GM23338 (cell line): Measurements from ENCODE around the gene PLXNB2. TPM values are rescaled to one million over a fixed set of nuclear protein-coding genes. Genes with fewer than 3 reads are reported as not detected.

ENCODE experiments used
- ATAC-seq: fragments of 200-7000 bp; cut with Tn5 transposase; 3 replicates; pipeline ENCODE4 v1.9.1; 2020
- DNase-seq: peaks from one replicate; pipeline ENCODE4 v3.0.0-alpha.2; 2015; ENCODE audit warnings: low spot score
- H2AFZ ChIP-seq: fragments of 200-600 bp; sonication (generic); 2 replicates; pipeline ENCODE4 v1.8.0; 2016; ENCODE audit warnings: antibody characterized with exemption, mild to moderate bottlenecking, moderate library complexity
- H3F3A ChIP-seq: fragments of 200-600 bp; sonication (generic); replicated peaks from 2 replicates; pipeline ENCODE4 v1.8.0; 2017; ENCODE audit warnings: antibody characterized with exemption, mixed run types, low read depth
- H3K27ac ChIP-seq: fragments of 200-600 bp; sonication (generic); 2 replicates; pipeline ENCODE4 v1.6.1; 2016; ENCODE audit warnings: low read depth
- H3K27me3 ChIP-seq: fragments of 200-600 bp; sonication (generic); 2 replicates; pipeline ENCODE4 v1.8.0; 2016; ENCODE audit warnings: mild to moderate bottlenecking, mixed run types, moderate library complexity; ENCODE audit not compliant: insufficient read depth
- H3K36me3 ChIP-seq: fragments of 200-600 bp; sonication (generic); 2 replicates; pipeline ENCODE4 v1.8.0; 2016; ENCODE audit warnings: mild to moderate bottlenecking; ENCODE audit not compliant: insufficient read depth
- H3K4me1 ChIP-seq: fragments of 200-600 bp; sonication (generic); 2 replicates; pipeline ENCODE4 v1.8.0; 2016; ENCODE audit warnings: mild to moderate bottlenecking, moderate library complexity; ENCODE audit not compliant: insufficient read depth
- H3K4me2 ChIP-seq: fragments of 200-600 bp; sonication (generic); 2 replicates; pipeline ENCODE4 v1.7.1; 2017; ENCODE audit warnings: mixed run types
- H3K4me3 ChIP-seq: fragments of 200-600 bp; sonication (generic); 2 replicates; pipeline ENCODE4 v1.6.1; 2016; ENCODE audit warnings: mixed run types
- H3K79me2 ChIP-seq: fragments of 200-600 bp; sonication (generic); replicated peaks from 2 replicates; pipeline ENCODE4 v1.8.0; 2017; ENCODE audit warnings: mild to moderate bottlenecking; ENCODE audit not compliant: insufficient read depth
- H3K9me2 ChIP-seq: fragments of 200-600 bp; sonication (generic); 2 replicates; pipeline ENCODE4 v1.8.0; 2017; ENCODE audit not compliant: insufficient read depth
- H4K20me1 ChIP-seq: fragments of 200-600 bp; sonication (generic); replicated peaks from 2 replicates; pipeline ENCODE4 v1.8.0; 2017; ENCODE audit warnings: mild to moderate bottlenecking; ENCODE audit not compliant: insufficient read depth
- H3K27ac Mint-ChIP-seq: 2 replicates; pipeline ENCODE4 v1.8.0; 2020; ENCODE audit warnings: inconsistent platforms, mild to moderate bottlenecking, moderate library complexity, mixed read lengths
- H3K27me3 Mint-ChIP-seq: 3 replicates; pipeline ENCODE4 v1.8.0; 2022; ENCODE audit warnings: low read depth, mild to moderate bottlenecking, moderate library complexity, mixed read lengths, inconsistent platforms; ENCODE audit not compliant: insufficient read depth, poor library complexity
- H3K36me3 Mint-ChIP-seq: 3 replicates; pipeline ENCODE4 v1.8.0; 2021; ENCODE audit warnings: low read depth, mild to moderate bottlenecking, inconsistent platforms, moderate library complexity, mixed read lengths
- H3K4me1 Mint-ChIP-seq: 3 replicates; pipeline ENCODE4 v1.8.0; 2020; ENCODE audit warnings: mild to moderate bottlenecking, inconsistent platforms, mixed read lengths
- H3K4me3 Mint-ChIP-seq: 3 replicates; pipeline ENCODE4 v1.8.0; 2021; ENCODE audit warnings: moderate library complexity, mild to moderate bottlenecking, inconsistent platforms, mixed read lengths
- H3K9me3 Mint-ChIP-seq: 3 replicates; pipeline ENCODE4 v1.8.0; 2020; ENCODE audit warnings: moderate library complexity, mild to moderate bottlenecking, inconsistent platforms, mixed read lengths
- CREB1 ChIP-seq: fragments of 250-450 bp; sonication (Bioruptor Pico); IDR thresholded peaks from 2 replicates; pipeline ENCODE4 v1.5.0; 2020; ENCODE audit warnings: low read depth, mild to moderate bottlenecking, moderate library complexity
- CTCF ChIP-seq, 2 experiments: fragments of 200-600 bp in 1 of 2; sonication (generic) in 1 of 2; conservative IDR thresholded peaks; 2 replicates each; pipeline versions ENCODE4 v1.5.1 to v1.6.1; 2016 to 2017; ENCODE audit warnings: antibody characterized with exemption in 2 of 2, low read depth in 2 of 2, mild to moderate bottlenecking in 2 of 2, moderate library complexity in 1 of 2
- ETS1 ChIP-seq: IDR thresholded peaks from 2 replicates; pipeline ENCODE4 v1.6.1; 2016; ENCODE audit warnings: antibody characterized with exemption
- EZH2 ChIP-seq: fragments of 200-600 bp; sonication (generic); IDR thresholded peaks from one replicate; pipeline ENCODE4 v1.8.0; 2017; ENCODE audit warnings: antibody characterized with exemption, mild to moderate bottlenecking, low read depth; ENCODE audit not compliant: unreplicated experiment
- EZH2phosphoT487 ChIP-seq: fragments of 200-600 bp; sonication (generic); IDR thresholded peaks from one replicate; pipeline ENCODE4 v1.8.1; 2018; ENCODE audit warnings: antibody characterized with exemption; ENCODE audit not compliant: unreplicated experiment
- JUNB ChIP-seq: IDR thresholded peaks from one replicate; pipeline ENCODE4 v1.6.1; 2016; ENCODE audit warnings: antibody characterized with exemption; ENCODE audit not compliant: unreplicated experiment
- NANOG ChIP-seq: IDR thresholded peaks from 2 replicates; pipeline ENCODE4 v1.6.1; 2016; ENCODE audit warnings: antibody characterized with exemption, borderline replicate concordance
- POLR2AphosphoS5 ChIP-seq: IDR thresholded peaks from 2 replicates; pipeline ENCODE4 v1.6.1; 2016; ENCODE audit warnings: antibody characterized with exemption, low read depth
- REST ChIP-seq: IDR thresholded peaks from one replicate; pipeline ENCODE4 v1.6.1; 2018; ENCODE audit warnings: antibody characterized with exemption; ENCODE audit not compliant: unreplicated experiment
- STAT1 ChIP-seq: IDR thresholded peaks from one replicate; pipeline ENCODE4 v1.6.1; 2016; ENCODE audit warnings: antibody characterized with exemption; ENCODE audit not compliant: unreplicated experiment
- ZNF114 ChIP-seq: fragments of 250-450 bp; sonication (Bioruptor Pico); IDR thresholded peaks from 2 replicates; pipeline ENCODE4 v1.5.0; 2020; ENCODE audit warnings: mild to moderate bottlenecking, moderate library complexity
- ZNF331 ChIP-seq: fragments of 250-450 bp; sonication (Bioruptor Pico); IDR thresholded peaks from 2 replicates; pipeline ENCODE4 v1.5.0; 2020; ENCODE audit warnings: low read depth, mild to moderate bottlenecking, moderate library complexity
- polyA plus RNA-seq: library from polyadenylated mRNA; unstranded; fragments of >200 nt; fragmentation: Nextera tagmentation; extraction: Ambion mirVana; gene quantifications from 2 replicates; pipeline ENCODE4 v1.2.1, GENCODE V29; 2016
- total RNA-seq: library from RNA; depleted of rRNA; stranded (reverse); fragments of >200 nt; shearing (Covaris generic); gene quantifications from 2 replicates; pipeline ENCODE4 v1.2.3, GENCODE V29; 2014

The PLXNB2 gene
- total and polyA plus RNA-seq, 2 experiments from 2014 or later = 29.1 to 66.3 TPM

GRCh38 chr22:50259302-50259701 is 48.1 kb downstream of the PLXNB2 start:
- Mint-ChIP-seq H3K4me3 (no peak overlapping the region), H3K27me3 (peaks cover 21% of the 10 kb centered on the region), H3K9me3 (no peaks in the 10 kb centered on the region), H3K4me1 (peaks cover 6% of the 10 kb centered on the region; the same call in 2 of the 3 replicates), H3K27ac (no peak overlapping the region), H3K36me3 (no peaks in the 10 kb centered on the region)
- Histone ChIP-seq H2AFZ (no peak overlapping the region), H3K4me1 (peaks cover 7% of the 10 kb centered on the region), H4K20me1 (no peaks in the 10 kb centered on the region), H3K4me3 (no peak overlapping the region), H3K27ac (no peak overlapping the region), H3K4me2 (no peak overlapping the region), H3K9me2 (no peaks in the 10 kb centered on the region), H3K27me3 (peaks cover 23% of the 10 kb centered on the region), H3K36me3 (no peaks in the 10 kb centered on the region), H3F3A (no peaks in the 10 kb centered on the region), H3K79me2 (no peaks in the 10 kb centered on the region)
- TF ChIP-seq EZH2phosphoT487 (no peak), REST (no peak), JUNB (no peak)
- DNase-seq (no peak), ATAC-seq (no peak)

GRCh38 chr22:50258361-50259292 is 48.8 kb downstream of the PLXNB2 start:
- Mint-ChIP-seq H3K9me3 (no peaks in the 10 kb centered on the region), H3K4me3 (no peak overlapping the region), H3K4me1 (peaks cover 6% of the 10 kb centered on the region; the same call in 2 of the 3 replicates), H3K27ac (no peak overlapping the region), H3K27me3 (peaks cover 21% of the 10 kb centered on the region), H3K36me3 (no peaks in the 10 kb centered on the region)
- peaks cover 7% of the 10 kb centered on the region for H3K4me1 ChIP-seq
- H4K20me1 ChIP-seq = no peaks in the 10 kb centered on the region
- H3K4me3 ChIP-seq = no peak overlapping the region
- H3K9me2 ChIP-seq = no peaks in the 10 kb centered on the region
- no peaks in the 10 kb centered on the region for H3K36me3 ChIP-seq
- H3K4me2 ChIP-seq = no peak overlapping the region
- ATAC-seq (no peak), DNase-seq (no peak)
- H3K27ac ChIP-seq = no peak overlapping the region
- H3K27me3 ChIP-seq = peaks cover 23% of the 10 kb centered on the region
- no peaks in the 10 kb centered on the region for H3K79me2 ChIP-seq
- no peaks in the 10 kb centered on the region for H3F3A ChIP-seq
- no peak overlapping the region for H2AFZ ChIP-seq
- TF ChIP-seq EZH2 (no peak), ZNF331 (no peak), NANOG (no peak), ETS1 (no peak), POLR2AphosphoS5 (no peak), CREB1 (CRISPR knock-in tag) (no peak), ZNF114 (no peak), REST (no peak), JUNB (no peak), CTCF (conservative IDR thresholded peaks at IDR 0.05; ENCODE audit: low read depth in 2 of 2) (no peak), EZH2phosphoT487 (no peak), STAT1 (no peak)
